MM.1S (cell line): ENCODE measurements around the gene IL13.

Experiments
- DNase-seq: peaks from one replicate; pipeline ENCODE4 v3.0.0-alpha.2; 2015
- H2AFZ ChIP-seq: fragments of 300-600 bp; sonication (generic); 2 replicates; pipeline ENCODE4 v1.6.0; 2016; ENCODE audit warnings: antibody characterized with exemption, low read length
- H3F3A ChIP-seq: fragments of 300-600 bp; sonication (generic); 2 replicates; pipeline ENCODE4 v1.6.1; 2016; ENCODE audit warnings: mild to moderate bottlenecking, antibody characterized with exemption, low read length, moderate library complexity, mixed read lengths; ENCODE audit not compliant: insufficient read depth
- H3K27ac ChIP-seq: fragments of 300-600 bp; sonication (generic); 2 replicates; pipeline ENCODE4 v1.5.1; 2016; ENCODE audit warnings: mild to moderate bottlenecking, low read length
- H3K27me3 ChIP-seq: fragments of 300-600 bp; sonication (generic); replicated peaks from 2 replicates; pipeline ENCODE4 v1.6.0; 2016; ENCODE audit warnings: low read length; ENCODE audit not compliant: insufficient read depth
- H3K36me3 ChIP-seq: fragments of 300-600 bp; sonication (generic); replicated peaks from 2 replicates; pipeline ENCODE4 v1.6.1; 2016; ENCODE audit warnings: mild to moderate bottlenecking, low read length, mixed read lengths; ENCODE audit not compliant: insufficient read depth
- H3K4me1 ChIP-seq: fragments of 300-600 bp; sonication (generic); 2 replicates; pipeline ENCODE4 v1.6.1; 2016; ENCODE audit warnings: low read length, mixed read lengths
- H3K4me2 ChIP-seq: fragments of 300-600 bp; sonication (generic); 2 replicates; pipeline ENCODE4 v1.6.0; 2016; ENCODE audit warnings: low read depth, low read length
- H3K4me3 ChIP-seq: fragments of 300-600 bp; sonication (generic); 2 replicates; pipeline ENCODE4 v1.5.1; 2016; ENCODE audit warnings: low read length, mixed read lengths
- H3K79me2 ChIP-seq: fragments of 300-600 bp; sonication (generic); 2 replicates; pipeline ENCODE4 v1.6.1; 2016; ENCODE audit warnings: mixed run types, low read length, mixed read lengths
- H3K9ac ChIP-seq: fragments of 300-600 bp; sonication (generic); 2 replicates; pipeline ENCODE4 v1.6.1; 2016; ENCODE audit warnings: low read length, mixed read lengths
- H3K9me2 ChIP-seq: fragments of 300-600 bp; sonication (generic); replicated peaks from 2 replicates; pipeline ENCODE4 v1.6.1; 2016; ENCODE audit warnings: mild to moderate bottlenecking, low read length, mixed read lengths; ENCODE audit not compliant: insufficient read depth
- H3K9me3 ChIP-seq: fragments of 300-600 bp; sonication (generic); replicated peaks from 2 replicates; pipeline ENCODE4 v1.6.1; 2016; ENCODE audit warnings: mild to moderate bottlenecking, low read length, mixed read lengths; ENCODE audit not compliant: insufficient read depth
- H4K20me1 ChIP-seq: fragments of 300-600 bp; sonication (generic); 2 replicates; pipeline ENCODE4 v1.6.1; 2016; ENCODE audit warnings: mild to moderate bottlenecking, low read length, moderate library complexity, mixed read lengths; ENCODE audit not compliant: insufficient read depth
- EZH2 ChIP-seq: fragments of 300-600 bp; sonication (generic); optimal IDR thresholded peaks from 2 replicates; pipeline ENCODE3; 2017; ENCODE audit warnings: low read depth, mild to moderate bottlenecking, antibody characterized with exemption, low read length, mixed read lengths
- EZH2phosphoT487 ChIP-seq: fragments of 300-600 bp; sonication (generic); IDR thresholded peaks from 2 replicates; pipeline ENCODE4 v1.6.1; 2018; ENCODE audit warnings: antibody characterized with exemption, low read length
- TF ChIP-seq, protein P1 (sequence below): fragments of 300-600 bp; sonication (generic); IDR thresholded peaks from 2 replicates; pipeline ENCODE4 v1.5.1; 2016; ENCODE audit warnings: antibody characterized with exemption, low read length, mixed read lengths

IL13 gene

GRCh38 chr5:132659598-132660493, 1.9 kb downstream of the IL13 start:
- Histone ChIP-seq H3K4me3 (no peak overlapping the region), H3K4me1 (peaks cover 6% of the 10 kb centered on the region), H4K20me1 (no peaks in the 10 kb centered on the region), H3K9me2 (no peaks in the 10 kb centered on the region), H3K36me3 (no peaks in the 10 kb centered on the region), H3K27me3 (no peaks in the 10 kb centered on the region), H3K27ac (no peak overlapping the region), H3K4me2 (no peak overlapping the region), H2AFZ (no peak overlapping the region), H3K9me3 (no peaks in the 10 kb centered on the region), H3K79me2 (no peaks in the 10 kb centered on the region), H3K9ac (no peak overlapping the region), H3F3A (no peaks in the 10 kb centered on the region)
- DNase-seq, result no peak
- no peak for TF ChIP-seq EZH2
- no peak for TF ChIP-seq EZH2phosphoT487
- TF ChIP-seq, protein P1, sequence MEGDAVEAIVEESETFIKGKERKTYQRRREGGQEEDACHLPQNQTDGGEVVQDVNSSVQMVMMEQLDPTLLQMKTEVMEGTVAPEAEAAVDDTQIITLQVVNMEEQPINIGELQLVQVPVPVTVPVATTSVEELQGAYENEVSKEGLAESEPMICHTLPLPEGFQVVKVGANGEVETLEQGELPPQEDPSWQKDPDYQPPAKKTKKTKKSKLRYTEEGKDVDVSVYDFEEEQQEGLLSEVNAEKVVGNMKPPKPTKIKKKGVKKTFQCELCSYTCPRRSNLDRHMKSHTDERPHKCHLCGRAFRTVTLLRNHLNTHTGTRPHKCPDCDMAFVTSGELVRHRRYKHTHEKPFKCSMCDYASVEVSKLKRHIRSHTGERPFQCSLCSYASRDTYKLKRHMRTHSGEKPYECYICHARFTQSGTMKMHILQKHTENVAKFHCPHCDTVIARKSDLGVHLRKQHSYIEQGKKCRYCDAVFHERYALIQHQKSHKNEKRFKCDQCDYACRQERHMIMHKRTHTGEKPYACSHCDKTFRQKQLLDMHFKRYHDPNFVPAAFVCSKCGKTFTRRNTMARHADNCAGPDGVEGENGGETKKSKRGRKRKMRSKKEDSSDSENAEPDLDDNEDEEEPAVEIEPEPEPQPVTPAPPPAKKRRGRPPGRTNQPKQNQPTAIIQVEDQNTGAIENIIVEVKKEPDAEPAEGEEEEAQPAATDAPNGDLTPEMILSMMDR, result no peak

DNA sequence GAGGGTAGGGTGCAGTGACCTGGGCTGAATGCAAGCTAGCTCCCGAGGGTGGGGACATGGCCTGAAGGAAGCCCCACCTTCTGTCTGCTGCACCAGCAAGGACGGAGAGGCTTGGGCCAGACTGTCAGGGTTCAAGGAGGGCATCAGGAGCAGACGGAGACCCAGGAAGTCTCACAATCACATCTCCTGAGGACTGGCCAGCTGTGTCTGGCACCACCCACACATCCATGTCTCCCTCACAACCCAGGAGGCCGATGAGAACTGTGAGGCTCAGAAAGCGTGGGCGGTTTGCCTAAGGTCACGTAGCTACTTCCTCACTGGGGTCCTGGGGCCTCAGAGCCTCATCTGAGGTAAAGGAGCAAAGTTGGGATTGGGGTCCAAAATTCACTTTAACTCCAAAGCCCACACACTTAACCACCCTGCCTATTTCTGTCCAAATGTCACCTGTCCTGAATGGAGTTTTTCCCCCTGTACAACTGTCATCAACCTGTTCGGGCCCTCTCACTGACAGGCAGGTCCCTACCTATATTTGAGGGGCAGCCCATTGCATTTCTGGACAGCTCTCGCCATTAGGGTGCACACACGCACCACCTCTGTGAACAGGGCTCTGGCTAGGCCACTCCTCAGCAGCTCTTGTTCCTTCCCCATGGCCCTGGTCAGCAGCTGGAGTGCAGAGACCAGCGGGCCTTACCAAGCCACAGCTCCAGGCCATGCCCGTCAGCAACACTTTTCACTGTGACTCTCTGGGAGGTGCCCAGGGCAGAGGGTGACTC, 3.4 kb downstream of the IL13 start:
- DNase-seq, result no peak
- Histone ChIP-seq H3K9me2 (no peaks in the 10 kb centered on the region), H3K79me2 (no peaks in the 10 kb centered on the region), H3K9me3 (no peaks in the 10 kb centered on the region), H2AFZ (no peak overlapping the region), H3F3A (no peaks in the 10 kb centered on the region), H3K27ac (no peak overlapping the region), H3K9ac (no peak overlapping the region), H3K4me2 (no peak overlapping the region), H3K36me3 (no peaks in the 10 kb centered on the region), H3K4me1 (peaks cover 6% of the 10 kb centered on the region), H4K20me1 (no peaks in the 10 kb centered on the region), H3K4me3 (no peak overlapping the region), H3K27me3 (no peaks in the 10 kb centered on the region)
- TF ChIP-seq, protein P1, result no peak
- TF ChIP-seq EZH2phosphoT487 (no peak), EZH2 (no peak)

DNA sequence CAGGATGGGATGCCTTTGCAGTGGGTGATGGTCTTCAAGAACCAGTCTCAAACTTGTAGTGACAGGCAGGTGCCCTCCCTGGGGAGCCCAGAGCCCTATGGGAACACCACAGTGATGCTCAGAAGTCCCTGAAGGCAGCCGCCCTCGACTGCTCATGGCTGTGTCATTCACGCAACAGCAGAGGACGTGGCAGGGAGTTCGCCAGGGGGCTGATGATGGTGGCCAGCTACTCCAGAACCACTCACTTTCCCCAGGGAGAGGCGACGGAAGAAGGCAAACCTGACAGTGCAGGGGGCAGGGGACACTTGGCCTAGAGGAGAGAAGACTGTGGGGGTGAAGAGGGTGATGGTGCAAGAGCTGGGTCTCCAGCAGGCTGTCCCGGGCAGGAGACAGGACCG, 4.0 kb downstream of the IL13 start:
- H3K79me2 ChIP-seq, result no peaks in the 10 kb centered on the region
- H3K4me2 ChIP-seq, result no peak overlapping the region

More for the DNA sequence above, 4.0 kb downstream of the IL13 start:
- H2AFZ ChIP-seq, result no peak overlapping the region
- H3K9me2 ChIP-seq, result no peaks in the 10 kb centered on the region
- H3K27me3 ChIP-seq, result no peaks in the 10 kb centered on the region
- H3K4me3 ChIP-seq, result no peak overlapping the region
- H3F3A ChIP-seq, result no peaks in the 10 kb centered on the region
- no peak overlapping the region for H3K9ac ChIP-seq
- H3K9me3 ChIP-seq, result no peaks in the 10 kb centered on the region
- peaks cover 6% of the 10 kb centered on the region for H3K4me1 ChIP-seq
- TF ChIP-seq EZH2phosphoT487 (no peak), EZH2 (no peak)
- TF ChIP-seq, protein P1, result no peak
- H3K36me3 ChIP-seq, result no peaks in the 10 kb centered on the region
- no peak for DNase-seq
- H4K20me1 ChIP-seq, result no peaks in the 10 kb centered on the region
- H3K27ac ChIP-seq, result no peak overlapping the region
